B cell (primary cell): ENCODE data around the gene TMEM50B.

ENCODE experiments used
- CTCF ChIP-seq: fragments of 200-600 bp; IDR thresholded peaks from one replicate; pipeline ENCODE4 v1.8.0; 2022; ENCODE audit warnings: antibody characterized with exemption, mild to moderate bottlenecking
- EZH2 ChIP-seq: IDR thresholded peaks from 2 replicates; pipeline ENCODE4 v1.6.1; 2012; ENCODE audit warnings: borderline replicate concordance, low read depth, mild to moderate bottlenecking, moderate library complexity, low read length; ENCODE audit not compliant: insufficient read depth, poor library complexity, severe bottlenecking

- TF ChIP-seq CTCF (no peak), EZH2 (no peak)
Observed at GRCh38 chr21:33495743-33496142, 16.0 kb upstream of the TMEM50B start.
